Stomach (tissue), 4 donors: Measurements from ENCODE around the gene GABBR2.

Experiments
- CTCF ChIP-seq, 7 experiments: fragments of 450-650 bp in 4 of 7; fragments of 200-600 bp in 3 of 7; sonication (generic) in 3 of 7; IDR thresholded peaks; one replicate each; pipeline ENCODE4 v1.5.1; 2016 to 2019; ENCODE audit warnings: antibody characterized with exemption in 7 of 7, control low read depth in 2 of 7, mild to moderate bottlenecking in 1 of 7
- EP300 ChIP-seq: sonication (generic); formaldehyde crosslinking; IDR thresholded peaks from one replicate; pipeline ENCODE4 v1.6.1; 2017; ENCODE audit warnings: antibody characterized with exemption

GRCh38 chr9:98285446-98285845, 423.3 kb downstream of the GABBR2 start:
- no peak for TF ChIP-seq CTCF (IDR thresholded peaks at IDR 0.05)
- no peak for TF ChIP-seq EP300
